ENCODE measurements around the gene DENND4A.

Gene DENND4A

DNA sequence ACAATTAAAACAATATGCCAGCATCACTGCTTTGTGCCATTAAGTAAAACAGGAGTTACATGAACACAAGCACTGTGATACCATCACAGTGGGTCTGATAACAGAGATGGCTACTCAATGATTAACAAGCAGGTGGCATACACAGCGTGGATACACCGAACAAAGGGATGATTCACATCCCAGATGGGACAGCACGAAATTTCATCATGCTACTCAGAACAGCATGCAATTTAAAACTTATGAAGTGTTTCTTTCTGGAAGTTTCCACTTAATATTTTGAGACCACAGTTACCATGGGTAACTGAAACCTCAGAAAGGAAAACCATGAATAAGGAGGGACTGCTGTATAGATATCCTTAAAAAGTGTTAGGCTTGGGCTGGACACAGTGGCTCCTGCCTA lies 125.8 kb downstream of the DENND4A start:
- DNase-seq (ENCODE audit: low spot score) = no peak

DNA sequence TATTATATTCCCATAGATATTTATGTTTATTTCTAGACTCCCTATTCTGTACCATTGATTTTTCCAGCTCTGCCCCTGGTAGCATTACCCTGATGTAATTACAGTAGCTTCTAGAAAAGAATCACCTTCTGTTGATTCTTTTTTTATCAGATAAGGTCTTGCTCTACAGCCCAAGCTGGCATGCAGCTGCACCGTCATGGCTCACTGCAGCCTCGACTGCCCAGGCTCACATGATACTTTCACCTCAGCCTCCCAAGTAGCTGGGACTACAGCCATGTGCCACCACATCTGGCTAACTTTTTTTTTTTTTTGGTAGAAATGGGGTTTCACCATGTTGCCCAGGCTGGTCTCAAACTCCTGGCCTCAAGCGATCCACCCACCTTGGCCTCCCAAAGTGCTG lies 128.6 kb downstream of the DENND4A start:
- DNase-seq (ENCODE audit: low spot score) = no peak

DNA sequence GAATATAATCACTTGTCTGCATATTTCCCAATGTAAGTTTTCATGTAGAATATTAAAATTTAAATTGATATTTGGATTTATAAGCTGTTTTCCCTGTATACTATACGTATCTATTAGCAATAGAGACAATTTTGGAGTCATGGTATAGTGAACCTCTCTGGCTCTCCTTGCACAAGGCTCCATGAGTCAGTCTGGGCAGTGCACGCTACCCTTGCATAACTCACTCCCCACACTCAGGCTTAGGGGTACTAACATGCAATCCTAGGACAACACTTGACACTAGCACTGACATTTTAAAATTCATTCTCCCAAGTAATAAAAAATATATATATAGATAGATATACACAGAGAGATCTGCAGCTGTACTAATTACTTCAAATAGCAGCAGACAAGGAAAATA lies 131.2 kb downstream of the DENND4A start:
- DNase-seq (ENCODE audit: low spot score) = no peak

DNA sequence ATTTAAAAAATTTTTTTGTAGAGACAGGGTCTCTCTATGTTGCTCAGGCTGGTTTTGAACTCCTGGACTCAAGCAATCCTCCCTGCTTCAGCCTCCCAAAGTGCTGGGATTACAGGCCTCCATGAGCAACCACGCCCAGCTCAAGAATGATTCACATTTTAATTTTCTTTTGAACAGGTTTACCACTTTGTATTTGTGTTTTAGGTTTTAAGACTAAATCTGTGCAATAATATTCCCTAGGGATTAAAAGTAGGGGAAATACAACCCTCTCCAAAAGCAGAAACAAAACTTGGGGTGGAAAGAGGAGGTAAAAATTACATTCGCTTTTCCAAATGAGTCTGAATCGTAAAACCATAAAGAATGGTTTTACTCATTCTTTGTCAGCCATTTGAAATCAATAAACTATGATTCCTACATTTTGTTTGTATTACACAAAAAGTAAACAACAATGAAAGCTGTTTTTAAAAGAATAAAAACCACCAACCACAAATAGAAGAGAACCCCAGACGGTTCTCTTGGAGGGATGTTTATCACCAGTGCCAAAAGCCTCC lies 132.5 kb downstream of the DENND4A start:
- DNase-seq (ENCODE audit: low spot score) = no peak

DNA sequence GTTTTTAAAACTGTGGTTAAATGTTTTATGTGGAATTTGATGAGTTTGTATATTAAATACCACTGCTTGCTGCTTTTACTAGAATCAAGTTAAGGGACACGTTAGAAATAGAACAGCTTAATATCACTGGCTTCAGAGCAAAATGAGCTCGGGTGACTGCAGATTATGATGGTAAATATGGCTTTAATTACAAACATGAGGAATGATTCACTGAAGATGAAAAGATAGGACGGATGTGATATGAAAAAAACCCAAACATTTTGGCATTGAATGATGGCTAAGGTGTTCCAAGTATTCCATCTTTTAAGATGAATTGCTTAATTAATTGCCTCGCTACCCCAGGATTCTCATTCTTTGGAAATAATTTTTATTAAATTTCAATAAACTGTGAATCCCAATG lies 136.6 kb downstream of the DENND4A start:
- DNase-seq (ENCODE audit: low spot score) = no peak

DNA sequence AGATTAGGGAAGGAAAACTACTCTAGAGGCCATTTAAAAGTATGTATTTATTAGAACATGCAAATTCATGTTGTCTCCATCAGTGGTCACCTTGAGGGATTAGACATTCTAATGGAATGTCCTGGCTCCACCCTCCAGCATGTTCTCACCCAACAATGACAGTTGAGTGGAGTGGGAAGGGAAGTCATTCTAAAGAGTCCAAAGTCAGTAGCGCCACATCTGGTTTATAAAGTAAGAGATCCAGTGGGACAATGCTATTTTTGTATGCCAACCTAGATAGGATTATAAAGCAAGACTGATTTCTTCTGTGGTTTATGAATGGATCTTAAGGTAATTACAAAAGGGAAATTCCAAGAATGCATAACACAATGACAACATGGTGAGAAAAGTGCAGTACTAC lies 137.1 kb downstream of the DENND4A start:
- DNase-seq (ENCODE audit: low spot score) = no peak

DNA sequence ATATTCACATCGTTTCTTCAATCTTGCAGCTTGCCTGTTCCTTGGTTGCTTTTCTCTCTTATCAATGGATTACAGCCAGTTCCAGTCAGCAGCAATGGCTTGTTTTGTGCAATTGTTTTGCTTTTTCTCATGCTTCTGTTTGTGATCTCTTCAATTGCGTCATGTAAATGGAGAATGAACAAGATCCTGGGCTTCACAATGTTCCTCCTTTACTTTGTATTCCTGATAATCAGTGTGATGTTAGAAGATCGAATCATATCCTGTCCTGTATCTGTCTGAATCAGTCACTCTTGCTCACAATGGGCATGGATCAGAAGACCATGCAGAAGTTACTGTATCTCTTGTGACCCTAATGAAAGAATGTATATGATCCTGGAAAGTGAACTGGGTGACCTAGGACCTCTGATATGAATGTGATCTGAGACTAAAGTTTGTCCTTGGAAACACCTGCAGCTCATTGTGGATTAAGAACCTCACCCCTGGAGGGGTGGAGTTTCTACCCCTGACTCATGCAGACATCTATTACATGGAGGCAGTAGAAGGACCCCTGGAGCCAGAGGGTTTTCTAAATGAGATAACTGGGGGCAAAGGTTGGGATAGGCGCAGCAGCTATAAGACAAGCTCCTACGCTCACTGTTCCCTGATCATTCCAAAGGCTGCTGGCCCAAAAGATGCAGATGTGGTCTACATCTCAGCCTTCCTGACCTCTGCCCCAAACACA lies 138.1 kb downstream of the DENND4A start:
- DNase-seq (ENCODE audit: low spot score) = no peak

DNA sequence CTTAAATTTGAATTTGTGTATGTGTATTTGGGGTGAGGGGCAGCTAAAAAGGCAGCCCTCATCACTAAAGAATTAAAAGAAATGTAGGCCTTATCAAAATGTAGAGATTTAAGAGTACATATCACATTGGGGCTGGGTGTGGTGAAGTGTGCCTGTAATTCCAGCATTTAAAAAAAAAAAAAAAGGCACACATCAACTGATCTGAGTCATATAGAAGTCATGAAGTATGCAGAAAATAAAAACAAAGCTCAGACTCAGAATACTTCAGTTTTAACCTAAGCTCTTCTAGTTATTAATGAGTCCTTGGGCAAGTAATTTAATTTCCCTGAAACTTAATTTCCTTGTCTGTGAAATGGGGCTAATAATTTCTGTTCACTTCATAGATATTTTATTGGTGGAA lies 138.8 kb downstream of the DENND4A start:
- no peak for DNase-seq (ENCODE audit: low spot score)

DNA sequence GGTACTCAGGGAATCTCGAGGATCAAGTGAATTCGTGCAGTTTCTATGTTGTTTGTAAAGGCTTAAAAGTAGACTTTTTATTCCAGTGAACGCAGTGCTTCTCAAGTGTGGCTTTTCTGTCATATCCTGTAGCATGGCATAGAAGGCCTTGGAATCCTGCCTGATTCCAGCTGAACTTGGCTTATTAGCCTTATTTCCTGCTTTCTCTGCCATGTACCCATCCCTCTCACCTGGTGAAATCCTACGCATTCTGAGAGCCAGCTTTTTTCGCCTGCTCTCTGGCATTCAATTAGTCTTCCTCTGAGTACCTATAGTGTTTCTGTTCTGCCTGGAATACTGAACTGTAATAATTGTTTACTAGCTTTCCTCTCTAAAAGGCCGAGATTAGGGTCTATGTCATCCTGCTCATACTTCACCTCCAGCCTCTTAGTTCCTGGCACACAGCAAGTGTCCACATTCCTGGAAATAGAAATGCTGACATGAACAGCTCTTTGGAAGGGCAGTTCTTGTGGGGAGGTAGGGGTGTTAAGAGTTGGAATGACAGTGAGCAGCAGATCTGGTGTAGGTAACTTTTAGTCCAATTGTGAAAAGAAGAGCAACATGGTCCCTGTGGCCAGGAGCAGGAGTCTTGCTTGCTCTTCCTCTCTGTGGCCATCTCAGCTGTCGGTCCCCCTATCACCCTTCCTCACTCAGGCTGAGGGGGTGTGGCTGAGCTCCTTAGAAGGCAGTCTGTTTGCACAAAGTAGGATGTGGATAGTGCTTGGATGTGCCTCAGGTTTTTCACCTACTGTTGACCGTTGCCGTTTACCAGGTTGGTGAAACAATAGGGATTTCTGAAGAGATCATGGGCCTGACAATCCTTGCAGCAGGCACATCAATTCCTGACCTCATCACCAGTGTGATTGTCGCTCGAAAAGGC lies 140.0 kb downstream of the DENND4A start:
- no peak for DNase-seq (ENCODE audit: low spot score)

DNA sequence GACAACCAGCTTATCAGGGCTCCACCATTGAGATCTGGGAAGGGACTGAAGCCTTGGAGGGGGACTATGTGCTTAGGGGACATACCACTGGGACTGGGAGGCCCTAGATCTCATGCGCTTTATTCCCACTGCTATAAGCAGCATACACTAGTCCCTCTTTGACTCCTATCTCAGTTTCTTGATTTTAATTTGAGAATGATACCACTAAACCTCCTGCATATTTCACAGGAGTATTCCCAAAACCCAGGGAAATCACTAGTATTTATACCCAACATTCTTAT lies 141.1 kb downstream of the DENND4A start:
- DNase-seq (ENCODE audit: low spot score) = no peak

DNA sequence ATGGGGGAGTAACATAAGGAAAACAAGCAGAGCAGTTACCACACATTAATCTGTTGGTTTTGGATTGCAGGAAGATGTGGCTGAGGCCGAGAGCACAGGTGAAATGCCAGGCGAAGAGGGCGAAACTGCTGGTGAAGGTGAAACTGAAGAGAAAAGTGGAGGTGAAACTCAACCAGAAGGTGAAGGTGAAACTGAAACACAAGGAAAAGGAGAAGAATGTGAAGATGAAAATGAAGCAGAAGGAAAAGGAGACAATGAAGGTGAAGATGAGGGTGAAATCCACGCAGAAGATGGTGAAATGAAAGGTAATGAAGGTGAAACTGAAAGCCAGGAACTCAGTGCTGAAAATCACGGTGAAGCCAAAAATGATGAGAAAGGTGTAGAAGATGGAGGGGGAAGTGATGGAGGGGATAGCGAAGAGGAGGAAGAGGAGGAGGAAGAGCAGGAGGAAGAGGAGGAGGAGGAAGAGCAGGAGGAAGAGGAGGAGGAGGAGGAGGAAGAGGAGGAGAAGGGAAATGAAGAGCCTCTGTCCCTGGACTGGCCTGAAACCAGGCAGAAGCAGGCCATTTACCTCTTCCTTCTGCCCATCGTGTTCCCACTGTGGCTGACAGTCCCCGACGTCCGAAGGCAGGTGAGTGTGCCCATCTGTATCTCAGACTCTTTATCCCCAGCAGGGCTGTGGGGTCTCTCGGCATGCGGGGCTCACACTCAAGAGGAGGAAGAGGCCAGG lies 141.6 kb downstream of the DENND4A start:
- no peak for DNase-seq (ENCODE audit: low spot score)

DNA sequence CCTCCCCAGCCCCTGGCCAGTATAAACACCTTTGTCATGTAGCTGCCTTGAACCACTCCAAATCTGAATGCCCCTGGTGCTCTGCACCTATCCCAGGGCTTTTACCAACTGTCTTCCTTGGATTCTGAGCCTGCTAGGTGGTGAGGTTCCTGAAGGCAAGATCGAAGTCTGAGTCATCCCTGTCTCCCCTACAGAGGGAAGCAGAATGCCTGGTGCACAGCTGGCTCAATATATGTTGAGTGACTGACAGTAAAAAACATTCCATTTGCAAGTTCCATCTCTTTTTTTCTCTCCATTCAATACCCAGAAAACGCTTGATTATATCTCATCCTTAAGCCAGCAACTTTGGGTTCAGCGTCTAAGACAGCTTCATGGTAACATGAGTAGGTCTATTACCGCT lies 145.6 kb downstream of the DENND4A start:
- DNase-seq (ENCODE audit: low spot score) = no peak

DNA sequence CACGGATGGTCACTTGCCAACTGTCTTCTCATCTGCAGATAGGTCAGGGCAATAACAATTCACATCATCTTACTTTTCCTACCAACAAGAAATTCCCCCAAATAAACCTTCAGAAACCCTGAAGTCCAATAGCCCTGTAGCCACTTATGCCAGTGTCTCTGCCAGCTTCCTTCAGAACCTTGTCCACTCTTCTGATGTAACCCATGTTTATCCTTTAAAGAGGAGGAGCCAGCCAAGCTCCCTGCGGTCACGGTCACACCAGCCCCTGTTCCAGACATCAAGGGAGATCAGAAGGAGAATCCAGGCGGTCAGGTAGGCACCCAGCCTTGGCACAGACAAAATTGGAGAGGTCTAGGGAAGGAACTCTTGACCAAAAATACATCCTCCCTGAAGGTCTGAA lies 146.7 kb downstream of the DENND4A start:
- DNase-seq (ENCODE audit: low spot score) = no peak

DNA sequence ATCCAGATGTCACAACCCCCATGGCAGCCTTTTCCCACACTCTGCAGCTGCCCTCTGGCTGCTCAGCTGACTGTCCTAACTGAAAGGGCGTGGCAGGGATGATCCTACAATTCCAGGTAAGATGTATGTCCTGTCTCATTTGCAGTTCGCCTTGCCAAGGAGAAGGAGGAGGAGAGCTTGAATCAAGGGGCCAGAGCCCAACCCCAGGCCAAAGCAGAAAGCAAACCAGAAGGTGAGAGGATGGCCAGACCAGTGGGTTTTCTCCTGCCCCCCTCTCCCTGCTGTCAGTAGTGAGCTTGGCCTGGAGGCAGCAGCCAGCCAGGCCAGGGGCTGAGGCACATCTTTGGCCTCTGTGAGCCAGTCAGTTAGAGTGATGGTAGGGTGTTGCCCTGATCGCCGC lies 147.8 kb downstream of the DENND4A start:
- DNase-seq (ENCODE audit: low spot score) = no peak

DNA sequence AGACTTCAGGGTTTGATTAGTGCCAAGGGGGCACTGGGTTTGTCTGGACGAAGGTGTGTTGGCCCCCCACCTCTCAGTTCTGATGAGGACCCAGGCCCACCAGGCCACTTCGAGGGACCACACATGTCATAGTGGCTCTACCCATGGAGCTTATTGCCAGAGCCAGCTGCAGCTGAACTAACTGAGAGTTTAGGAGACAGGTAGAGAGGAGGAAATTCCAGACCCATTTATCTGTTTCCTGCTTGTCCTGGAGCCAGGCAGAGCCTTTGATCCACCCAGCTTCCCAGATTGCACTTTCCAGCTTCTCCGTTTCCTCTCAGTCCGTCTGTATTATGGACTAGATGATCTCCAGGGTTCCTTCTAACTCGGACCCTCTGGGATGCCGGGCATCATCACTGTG lies 149.5 kb downstream of the DENND4A start:
- no peak for DNase-seq (ENCODE audit: low spot score)

DNA sequence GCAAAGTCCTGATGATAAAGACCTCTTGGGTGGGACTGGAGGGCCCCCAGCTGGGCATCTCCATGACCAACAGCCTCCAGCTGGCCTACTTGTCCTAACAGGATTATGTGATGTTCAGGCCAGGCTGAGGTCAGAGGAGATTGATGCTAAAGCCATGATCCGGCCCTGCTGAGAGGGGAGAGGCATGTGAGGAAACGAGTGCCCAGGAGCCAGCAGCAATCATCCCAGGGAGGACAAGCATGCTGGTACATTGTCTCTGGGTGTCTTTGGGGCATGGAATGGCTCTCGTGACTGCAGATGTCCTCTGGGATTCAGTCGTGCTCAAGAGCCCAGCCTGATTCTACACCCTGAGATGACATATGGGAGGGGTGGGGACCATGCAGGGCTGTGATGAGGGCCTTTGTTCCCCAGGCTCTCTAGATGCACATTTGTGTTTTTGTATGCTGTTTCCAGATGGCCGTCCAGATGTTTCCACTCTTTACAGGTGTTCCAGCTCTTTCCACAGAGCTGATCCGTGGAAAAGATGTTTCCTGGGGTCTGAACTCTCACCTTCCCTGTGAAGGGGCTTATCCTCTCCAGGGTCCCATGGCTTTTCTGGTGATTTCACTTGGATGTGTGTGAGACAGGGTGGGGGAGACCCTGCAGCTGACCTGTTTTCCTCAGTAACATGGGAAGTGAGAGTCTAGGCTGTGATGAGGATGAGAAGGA lies 150.2 kb downstream of the DENND4A start:
- DNase-seq (ENCODE audit: low spot score) = no peak

DNA sequence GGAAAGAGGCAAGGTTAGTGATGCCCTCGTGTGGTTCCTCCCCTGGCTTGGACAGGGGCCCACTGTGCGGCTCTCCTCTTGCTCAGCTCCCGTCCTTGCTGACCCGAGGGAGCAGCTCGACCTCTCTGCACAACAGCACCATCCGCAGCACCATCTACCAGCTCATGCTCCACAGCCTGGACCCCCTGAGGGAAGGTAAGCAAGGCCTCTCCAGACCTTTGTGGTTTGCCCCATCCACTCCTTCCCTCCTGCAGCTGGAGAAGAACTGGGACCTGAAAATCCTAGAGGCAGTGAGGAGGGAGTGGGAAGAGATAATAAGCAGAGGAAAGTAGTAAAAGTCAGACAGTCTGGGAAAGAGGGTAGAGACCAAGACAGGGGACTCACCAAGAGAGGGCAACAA lies 152.6 kb downstream of the DENND4A start:
- DNase-seq (ENCODE audit: low spot score) = no peak

DNA sequence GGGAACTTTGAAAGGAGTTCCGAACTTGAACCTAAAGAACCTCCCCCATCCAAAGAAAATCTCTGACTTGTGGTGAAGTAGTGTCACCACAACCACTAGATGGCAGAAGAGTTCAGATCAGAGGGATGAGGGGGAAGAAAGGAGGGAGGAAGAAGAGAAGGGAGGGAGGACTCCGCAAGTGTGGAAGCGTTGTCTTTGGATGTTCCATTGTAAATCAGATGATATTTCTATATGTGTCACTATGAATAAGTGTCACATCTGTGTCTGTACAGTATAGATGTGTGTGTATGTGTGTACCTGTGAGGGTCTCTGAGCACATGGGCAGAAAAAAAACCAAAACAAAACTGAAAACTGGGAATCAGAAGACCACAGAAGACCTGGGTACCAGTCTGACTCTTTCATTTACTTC lies 153.4 kb downstream of the DENND4A start:
- DNase-seq (ENCODE audit: low spot score) = peak; percentile 81

DNA sequence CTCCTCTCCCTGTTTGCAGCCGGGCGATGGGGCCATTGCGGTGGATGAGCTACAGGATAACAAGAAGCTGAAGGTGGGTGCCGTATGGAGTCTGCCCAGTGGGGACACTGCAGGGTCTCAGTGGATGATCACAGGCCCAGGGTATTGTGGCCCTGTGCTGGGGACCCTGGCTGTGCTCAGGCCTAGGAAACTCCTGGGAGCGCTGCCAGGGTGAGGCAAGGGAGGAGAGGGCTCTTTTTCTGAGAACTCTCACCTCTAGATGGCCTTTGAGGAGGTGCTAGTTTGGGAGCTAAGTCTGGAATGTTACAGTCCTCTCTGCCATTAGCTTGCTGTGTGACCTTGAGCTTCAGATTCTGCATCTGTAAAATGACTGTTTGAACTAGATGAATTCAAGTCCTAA lies 154.0 kb downstream of the DENND4A start:
- no peak for DNase-seq (ENCODE audit: low spot score)

DNA sequence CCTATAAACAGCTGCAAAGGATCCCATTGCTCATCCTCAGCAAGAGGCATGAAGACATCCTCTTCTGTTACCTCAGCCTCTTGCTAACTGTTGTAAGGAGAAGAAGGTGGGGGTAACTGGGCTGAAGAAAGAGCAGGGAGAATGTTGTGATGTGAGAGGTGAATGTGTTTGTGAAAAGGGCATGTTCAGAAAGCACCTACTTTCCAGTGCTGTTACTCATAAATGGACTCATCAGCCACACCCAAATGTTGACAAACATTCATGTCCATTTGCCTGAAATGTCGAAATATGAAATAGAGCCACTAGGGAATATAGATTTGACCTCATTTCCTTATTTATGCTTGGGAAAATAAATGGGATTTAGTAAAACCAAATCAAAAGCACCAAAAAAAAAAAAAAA lies 157.7 kb downstream of the DENND4A start:
- DNase-seq (ENCODE audit: low spot score) = no peak

DNA sequence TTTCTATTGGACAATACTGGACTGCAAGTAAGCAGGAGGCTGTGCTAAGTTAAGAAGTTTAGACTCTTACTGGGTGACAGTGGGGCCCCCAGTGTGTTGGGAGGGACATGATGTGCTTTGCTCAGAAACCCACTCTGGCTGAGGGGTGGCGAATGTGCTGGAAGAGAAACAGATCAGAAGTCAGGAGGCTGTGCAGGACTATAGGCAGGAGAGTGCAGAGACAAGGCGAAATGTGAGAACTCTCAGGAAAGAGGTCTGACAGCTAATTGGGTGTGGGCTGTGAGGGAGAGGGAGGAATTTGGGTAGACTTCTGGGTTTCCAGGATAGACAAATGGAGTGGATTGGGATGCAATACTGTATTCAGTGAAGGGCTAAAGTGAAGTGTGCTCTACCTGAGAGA lies 158.3 kb downstream of the DENND4A start:
- DNase-seq (ENCODE audit: low spot score) = no peak

DNA sequence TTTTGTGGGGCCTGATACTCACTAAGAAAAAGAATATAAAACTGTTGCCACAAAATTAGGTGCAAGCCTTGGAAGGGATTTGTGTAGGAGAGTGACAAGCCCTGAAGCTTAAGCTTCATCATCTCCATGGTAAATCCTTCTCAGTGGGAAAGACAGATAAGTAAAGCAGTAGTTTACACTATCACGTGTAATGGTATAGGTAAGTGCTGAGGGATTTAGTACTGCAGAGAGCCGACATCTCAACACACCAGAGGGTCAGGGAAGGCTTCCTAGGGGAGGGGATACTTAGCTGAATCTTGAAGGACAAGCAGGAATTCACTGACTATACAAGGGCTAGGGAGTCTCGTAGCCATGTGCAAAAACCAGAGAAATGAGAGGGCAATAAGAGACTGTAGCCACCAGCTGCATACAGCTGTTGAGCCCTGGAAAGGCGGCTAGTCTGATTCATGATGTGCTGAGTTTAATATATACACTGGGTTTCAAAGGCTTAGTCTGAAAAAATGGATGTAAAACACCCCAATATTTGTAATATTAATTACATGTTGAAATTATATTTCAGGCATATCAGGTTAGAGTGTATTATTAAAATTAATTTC lies 159.2 kb downstream of the DENND4A start:
- no peak for DNase-seq (ENCODE audit: low spot score)
